Lung microvascular endothelial cell (primary cell): ENCODE data around the gene C17orf75. TPM values are rescaled to one million over a fixed set of nuclear protein-coding genes. Genes with fewer than 3 reads are reported as not detected.
"Not testable (repeated sequence)": the region's sequence is repeated elsewhere in the genome, so short reads cannot be mapped to it uniquely, and the experiment has no call there.

Source experiments
- DNase-seq, 2 donors: peaks; one replicate each; pipeline versions ENCODE4 v3.0.0 to v3.0.0-alpha.2; 2010; ENCODE audit warnings: low read depth in 2 of 2
- total RNA-seq: library from RNA; depleted of rRNA; stranded (reverse); fragments of >200 nt; gene quantifications from 2 replicates; pipeline ENCODE4 v1.2.1, GENCODE V29; 2014

The C17orf75 gene
- total RNA-seq, 1 donor from 2014 or later = 30.6 TPM

DNA sequence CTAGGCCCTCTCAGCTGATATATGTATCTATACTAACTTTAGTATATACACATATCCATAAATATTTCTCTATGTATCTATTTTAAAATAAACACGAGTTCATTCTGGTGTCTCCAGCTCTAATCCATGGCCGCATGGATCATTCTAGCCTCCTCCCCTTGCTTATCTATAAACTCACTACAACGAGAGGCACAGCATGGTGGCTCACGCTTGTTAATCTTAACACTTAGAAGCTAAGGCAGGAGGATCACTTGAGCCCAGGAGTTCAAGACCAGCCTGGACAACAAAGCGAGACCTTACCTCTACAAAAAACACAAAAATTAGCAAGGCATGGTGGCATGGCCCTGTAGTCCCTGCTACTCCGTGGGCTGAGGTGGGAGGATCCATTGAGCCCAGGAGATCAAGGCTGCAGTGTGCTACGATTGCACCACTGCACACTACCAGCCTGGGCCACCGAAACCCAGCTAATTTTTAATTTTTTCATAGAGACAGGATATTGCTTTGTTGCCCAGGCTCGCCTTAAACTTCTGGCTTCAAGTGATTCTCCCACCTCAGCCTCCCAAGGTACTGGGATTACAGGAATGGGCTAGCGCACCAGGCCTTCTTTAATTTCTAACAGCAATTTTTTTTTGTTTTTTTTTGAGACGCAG is 4.1 kb upstream of the C17orf75 start:
- DNase-seq = no peak

DNA sequence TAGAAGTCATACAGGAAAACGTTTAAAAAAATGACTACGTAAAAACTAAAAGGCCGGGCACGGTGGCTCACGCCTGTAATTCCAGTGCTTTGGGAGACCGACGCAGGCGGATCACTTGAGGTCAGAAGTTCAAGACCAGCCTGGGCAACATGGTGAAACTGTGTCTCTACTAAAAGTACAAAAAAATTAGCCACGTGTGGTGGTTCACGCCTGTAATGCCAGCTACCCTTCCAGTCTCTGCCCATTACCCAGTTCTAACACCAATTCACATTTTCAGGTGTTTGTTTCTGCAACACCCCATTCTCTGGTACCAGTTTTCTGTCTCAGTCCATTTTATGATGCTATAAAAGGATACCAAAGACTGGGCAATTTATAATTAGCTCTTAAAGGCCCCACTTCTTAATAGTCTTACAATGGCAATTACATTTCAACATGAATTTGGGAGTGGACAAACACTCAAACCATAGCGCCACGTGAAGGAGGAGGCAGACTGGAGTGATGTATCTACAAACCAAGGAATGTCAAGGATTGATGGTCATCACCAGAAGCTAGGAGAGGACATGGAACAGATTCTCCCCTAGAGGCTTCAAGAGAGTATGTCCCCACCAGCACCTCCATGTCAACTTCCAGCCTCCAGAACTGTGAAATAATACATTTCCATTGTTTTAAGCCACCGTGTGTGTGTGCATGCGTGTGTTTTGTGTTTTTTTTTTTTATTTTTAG is 791 bp upstream of the C17orf75 start:
- DNase-seq = no peak

DNA sequence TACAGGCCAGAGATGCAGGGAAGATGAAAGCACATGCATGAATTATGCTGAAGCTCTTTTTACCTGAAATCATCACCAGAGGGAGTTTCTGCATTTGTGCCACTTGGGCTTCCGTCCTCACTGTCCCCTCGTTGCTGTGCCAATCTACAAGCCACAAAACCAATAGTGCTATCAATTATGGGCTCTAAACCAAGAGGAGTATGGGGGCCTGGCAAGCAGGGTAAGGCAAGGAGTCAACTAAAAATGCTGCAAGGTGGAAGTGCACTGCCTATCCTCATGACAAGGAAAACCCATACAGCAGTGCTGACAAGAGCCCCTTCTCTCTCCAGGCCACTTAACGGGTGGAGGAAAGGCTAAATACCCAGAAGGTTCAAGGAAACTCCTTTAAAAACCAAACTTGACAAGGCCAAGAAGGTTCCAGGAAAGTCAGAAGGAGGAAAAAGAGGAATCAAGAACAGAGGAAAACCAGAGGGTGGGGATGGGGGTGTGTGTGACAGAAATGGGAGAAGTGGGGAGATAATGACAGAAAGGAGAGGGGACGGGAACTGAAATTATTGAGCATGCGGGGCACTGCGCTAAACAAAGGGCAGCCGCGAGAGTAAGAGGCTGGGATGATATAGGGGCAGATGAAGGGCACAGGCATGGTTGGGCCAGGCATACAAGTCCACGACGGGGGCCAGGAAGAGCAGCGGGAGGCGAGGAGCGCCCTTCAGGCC is 674 bp downstream of the C17orf75 start:
- DNase-seq = peak; percentile 31 to 73

DNA sequence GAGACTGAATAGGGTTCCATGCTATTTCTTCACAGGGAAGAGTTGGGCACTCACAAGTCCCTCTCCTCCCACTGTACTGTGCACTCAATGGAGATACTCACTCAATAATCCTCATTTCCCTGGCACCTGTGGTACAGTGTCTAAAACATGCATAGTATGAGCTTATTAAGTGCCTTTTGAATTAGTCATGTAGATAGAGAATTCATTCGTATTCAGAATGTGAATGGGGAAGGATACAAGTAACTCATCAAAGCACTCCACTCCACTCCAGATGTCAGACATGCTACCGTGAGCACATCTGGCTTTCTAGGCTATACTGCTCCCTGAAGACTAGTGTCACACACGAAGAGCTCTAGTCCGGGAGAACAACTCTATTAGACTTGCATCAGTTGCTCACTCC is 6.3 kb downstream of the C17orf75 start:
- peak in 1 of 2 donors; percentile 11 for DNase-seq

DNA sequence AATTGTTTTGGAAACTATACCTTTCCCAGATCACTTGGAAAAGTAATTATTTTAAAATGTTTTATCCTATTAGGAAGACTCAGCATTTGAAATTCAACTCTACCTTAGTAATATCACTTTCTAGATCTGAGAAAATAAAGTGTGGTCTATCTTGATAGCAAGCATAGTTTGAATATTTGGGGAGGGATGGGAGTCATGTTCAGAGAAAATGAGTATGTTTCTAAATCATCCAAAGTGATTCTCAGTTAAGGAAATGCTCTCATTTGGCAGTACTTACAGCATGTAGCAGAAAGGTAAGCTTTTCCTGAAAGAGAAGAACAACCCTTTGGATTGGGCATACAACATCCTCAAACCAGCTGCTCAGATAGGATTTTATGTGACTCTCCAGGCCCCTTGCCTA is 6.9 kb downstream of the C17orf75 start:
- DNase-seq = no peak

DNA sequence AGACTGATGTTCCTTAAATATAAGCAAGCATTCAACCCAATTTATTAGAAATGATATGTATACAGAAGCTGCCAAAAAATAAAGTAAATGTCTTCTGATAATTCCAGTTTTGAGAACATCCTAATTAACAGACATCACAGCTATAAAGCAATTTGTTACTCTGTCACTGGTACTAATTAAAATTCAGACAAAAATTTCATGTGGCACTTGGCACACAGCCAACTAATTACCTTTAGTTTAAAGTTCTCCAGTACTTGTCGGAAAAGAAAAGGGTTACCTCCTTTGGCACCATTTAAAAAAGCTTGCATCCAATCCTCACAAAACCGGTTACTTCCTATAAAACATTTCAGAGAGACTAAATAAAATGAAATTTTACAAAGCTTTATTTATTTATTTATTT is 8.8 kb downstream of the C17orf75 start:
- DNase-seq = no peak

DNA sequence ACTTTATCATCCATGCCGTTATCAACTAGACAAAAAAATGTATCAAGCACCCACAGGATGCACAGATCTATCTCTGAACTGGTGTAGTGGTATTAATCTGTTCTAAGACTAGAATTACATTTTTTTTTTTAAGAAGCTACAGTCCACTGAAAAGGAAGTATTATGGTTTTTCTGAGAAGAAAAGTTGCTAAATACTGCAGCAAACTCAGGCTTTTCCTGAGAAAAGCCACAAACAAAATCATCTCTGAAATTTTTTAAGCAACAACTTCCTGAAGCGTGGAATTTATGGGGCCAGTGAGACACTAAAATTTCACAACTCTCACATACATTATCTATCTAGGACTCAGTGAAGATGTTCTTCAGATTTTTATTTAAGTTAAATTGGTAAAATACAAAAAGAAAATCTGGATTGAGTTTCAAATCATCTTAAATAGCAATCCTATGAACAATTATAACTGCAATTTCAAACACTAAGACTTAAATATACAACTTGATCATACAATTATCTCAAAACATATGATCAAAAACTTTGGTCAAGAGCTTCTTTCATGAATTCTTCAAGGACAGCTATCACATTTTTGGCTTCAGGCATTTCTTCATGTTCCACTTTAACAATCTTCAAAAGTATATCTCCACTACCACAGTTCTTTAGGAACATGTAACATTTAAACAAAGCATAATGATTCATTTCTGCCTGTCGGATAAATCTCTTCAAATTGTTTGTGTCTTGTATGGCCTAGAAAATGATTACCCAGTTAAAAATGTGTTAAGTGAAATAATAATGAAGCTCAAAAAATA is 10.5 kb downstream of the C17orf75 start:
- DNase-seq = no peak

DNA sequence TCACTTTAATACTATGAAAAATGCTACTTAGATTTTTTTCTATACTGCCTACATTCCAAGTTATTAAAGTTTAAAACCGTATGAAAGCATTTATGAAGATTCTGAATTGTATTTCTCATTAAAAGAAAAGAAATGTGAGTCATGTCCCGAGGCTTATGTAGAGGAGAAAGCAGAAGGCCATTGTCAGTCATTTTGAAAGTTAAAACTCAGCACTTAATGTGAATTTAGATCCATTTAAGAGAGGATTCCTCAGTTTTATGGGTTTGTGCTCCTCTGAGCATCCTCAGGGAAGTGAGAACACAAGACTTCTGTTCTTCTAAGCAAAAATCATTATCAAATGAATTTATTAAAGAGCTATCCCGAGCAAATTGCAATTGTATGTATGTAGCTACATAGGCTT is 11.8 kb downstream of the C17orf75 start:
- DNase-seq = no peak

DNA sequence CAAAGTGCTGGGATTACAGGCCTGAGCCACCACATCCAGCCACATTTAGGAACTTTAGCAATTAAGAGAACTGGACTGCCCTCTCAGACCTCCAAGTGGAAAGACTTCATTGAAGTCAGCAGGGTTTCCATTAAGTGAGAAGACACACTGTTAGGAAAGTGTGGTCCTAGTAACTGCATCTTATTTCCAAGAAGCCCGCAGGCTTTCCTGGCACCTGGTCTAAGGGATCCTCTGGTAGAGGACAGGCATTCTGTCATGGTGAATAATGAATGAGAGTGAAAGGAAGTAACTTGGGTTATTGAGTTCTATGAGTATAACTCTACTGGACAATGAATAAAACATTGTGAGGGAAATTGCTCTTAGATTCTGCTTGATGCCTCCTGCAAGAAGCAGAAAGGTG is 14.1 kb downstream of the C17orf75 start:
- DNase-seq = no peak

DNA sequence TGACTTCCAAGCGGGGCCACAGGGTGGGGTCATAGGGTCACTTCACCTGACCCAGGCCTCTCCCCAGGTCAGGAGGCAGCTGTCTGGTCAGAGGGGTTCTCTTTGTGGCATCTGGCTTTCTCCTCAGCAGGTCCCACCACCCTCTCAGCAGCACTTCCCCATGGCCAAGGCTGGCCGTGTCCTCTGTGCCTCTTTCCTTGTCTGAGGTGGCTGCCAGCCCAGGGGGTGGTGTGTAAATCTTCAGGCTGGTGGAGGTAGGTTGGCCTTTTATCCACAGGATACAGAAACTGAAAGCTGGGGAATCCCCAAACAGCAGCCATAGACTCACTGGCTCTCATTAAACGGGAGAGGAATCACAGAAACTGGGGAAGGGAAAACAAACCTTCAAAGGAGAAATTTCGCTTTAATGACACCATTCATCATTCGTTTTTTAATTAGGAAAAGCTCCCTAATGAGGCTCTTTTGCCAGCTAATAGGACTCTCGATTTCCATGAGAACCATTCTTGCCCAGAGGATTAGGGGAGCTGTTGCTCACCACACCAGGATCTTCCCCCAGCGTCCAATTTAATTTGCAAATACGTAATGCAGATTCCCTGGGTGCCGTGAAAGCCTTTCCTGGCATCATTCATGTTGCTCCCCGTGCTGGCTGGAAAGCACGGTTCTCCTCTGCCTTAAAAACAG is 18.0 kb downstream of the C17orf75 start:
- DNase-seq = peak; percentile 51 to 63

DNA sequence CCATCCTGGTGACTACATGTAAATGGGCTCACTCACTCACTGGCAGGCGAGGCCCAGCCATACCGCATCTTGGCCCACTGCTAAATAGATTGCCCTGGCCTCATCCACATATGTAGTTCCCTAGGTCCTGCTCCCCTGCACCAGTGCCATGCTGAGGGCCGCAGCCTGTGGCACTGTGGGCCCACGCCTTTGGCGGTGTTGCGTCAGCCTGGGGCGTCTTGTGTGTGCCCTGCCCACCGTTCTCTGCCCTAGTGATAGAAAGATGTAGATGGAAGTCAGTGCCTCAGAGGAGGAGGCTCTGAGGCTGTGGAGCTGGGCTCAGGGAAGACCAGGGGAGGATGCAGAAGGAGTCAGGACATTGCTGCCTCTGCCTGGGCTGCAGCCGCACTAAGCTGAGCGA is 18.9 kb downstream of the C17orf75 start:
- DNase-seq = no peak

DNA sequence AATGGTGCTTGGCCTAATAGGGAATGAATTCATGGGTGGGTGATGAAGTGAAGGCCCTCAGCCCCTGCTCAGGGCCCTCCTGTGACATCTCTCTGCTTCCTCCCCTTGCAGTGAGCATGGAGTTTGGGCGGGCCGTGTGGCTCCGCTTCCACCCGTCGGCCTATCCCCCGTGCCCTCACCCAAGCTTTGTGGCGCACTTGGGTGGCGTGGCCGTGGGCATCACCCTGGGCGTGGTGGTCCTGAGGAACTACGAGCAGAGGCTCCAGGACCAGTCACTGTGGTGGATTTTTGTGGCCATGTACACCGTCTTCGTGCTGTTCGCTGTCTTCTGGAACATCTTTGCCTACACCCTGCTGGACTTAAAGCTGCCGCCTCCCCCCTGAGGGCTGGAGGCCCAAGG is 21.1 kb downstream of the C17orf75 start:
- DNase-seq = no peak

DNA sequence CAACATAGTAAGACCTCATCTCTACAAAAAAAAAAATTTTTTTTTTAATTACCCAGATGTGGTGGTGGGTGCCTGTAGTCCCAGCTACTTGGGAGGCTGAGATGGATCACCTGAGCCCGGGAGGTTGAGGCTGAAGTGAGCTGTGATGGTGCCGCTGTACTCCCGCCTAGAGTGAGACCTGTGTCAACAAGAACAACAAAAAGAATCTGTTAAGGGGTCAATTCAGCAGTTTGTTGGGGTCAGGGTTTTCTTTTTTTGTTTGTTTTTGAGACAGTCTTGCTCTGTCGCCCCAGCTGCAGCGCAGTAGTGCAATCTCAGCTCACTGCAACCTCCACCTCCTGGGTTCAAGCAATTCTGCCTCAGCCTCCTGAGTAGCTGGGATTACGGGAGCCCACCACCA is 21.9 kb downstream of the C17orf75 start:
- DNase-seq = not testable (repeated sequence)

DNA sequence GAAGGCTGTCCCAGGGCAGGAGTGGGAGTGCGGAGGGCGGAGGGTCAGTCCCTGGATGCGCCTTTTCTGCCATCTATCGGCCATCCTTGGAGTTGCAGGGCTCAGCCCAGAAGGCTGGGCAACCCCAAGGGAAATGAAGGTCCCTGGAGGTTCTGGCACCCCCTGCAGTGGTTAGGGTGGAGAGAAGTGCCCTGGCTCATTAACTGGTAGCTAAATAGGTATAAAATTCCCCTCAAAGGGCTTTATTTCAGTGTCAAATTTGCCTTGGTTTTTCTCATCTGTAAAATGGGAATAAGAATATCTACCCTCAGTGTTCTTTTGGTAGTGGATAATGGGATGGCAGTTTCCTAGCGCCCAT is 22.4 kb downstream of the C17orf75 start:
- peak; percentile 57 to 69 for DNase-seq

DNA sequence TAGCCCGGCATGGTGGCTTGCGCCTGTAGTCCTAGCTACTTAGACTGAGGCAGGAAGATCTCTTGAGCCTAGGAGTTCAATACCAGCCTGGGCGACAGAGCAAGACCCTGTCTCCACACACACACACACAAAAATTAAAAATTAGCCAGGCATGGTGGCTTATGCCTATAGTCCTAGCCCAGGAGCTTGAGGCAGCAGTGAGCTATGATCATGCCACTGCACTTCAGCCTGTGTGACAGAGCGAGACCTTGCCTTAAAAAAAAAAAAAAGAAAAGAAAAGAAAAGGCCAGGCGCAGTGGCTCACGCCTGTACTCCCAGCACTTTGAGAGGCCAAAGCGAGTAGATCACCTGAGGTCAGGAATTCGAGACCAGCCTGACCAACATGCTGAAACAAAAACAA is 23.9 kb downstream of the C17orf75 start:
- no peak for DNase-seq

DNA sequence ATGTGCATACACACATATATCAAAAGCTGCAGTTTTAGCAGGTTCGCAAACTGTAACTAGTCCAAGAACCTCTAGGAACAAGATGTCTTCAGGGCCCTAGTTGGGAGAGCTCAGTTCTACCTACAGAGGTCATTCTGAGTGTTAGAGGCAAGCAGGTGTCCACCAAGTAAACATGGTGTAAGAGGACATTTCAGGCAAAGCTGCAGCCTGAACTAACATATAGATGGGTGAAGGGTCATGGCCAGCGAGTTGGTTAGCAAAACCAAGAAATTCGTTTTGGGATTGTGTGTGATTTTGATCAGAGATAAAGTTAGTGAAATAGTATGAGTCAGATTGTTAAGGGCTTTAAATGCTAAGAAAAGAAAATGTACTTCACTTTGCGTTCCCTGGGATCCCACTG is 24.6 kb downstream of the C17orf75 start:
- no peak for DNase-seq

DNA sequence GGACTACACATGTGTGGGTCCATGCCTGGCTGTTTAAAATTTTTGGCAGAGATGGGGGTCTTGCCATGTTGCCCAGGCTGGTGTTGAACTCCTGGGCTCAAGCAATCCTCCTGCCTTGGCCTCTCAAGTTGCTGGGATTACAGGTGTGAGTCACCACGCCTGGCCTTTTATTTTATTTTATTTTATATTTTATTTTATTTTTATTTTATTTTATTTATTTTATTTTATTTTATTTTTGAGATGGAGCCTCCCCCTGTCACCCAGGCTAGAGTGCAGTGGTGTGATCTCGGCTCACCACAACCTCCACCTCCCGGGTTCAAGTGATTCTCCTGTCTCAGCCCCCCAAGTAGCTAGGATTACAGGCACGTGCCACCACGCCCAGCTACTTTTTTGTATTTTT is 25.3 kb downstream of the C17orf75 start:
- not testable (repeated sequence) for DNase-seq

DNA sequence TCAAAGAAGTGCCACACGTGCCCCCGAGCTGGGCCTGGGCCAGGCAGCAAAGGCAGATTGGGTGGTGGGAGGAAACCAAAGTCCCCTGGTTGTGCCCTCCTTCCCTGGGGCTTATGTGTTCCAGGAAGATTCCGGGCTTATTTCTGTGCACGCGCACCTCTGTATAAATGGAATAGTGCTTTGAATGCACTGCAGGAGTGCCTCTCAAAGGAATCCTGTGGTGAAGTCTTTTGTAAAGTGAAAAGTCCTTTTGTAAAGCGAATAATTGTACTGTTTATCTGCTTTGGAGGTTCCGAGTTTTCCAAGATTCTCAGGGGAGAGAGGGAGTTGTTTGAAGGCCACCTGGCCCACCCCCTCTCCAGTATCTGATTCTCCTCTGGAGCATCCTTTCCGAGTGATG is 26.8 kb downstream of the C17orf75 start:
- DNase-seq = no peak

DNA sequence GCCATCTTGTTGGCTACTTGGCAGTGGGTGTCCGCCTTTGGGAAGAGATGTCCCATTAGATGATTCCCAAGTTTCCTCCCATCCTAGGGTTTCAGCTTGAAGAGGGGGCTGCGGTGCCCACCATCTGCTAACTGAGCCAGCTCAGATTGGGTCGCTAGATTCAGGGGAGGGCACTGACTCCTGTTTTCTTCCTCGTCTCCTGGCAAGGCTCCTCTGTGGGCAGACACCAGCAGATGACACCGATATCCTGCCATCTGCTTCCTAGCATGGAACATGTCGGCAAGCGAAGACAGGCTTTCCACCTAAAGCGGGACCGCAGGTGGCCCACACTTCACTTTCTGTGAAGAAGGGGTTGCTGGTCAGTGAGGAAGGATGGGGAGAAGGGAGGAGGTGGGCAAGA is 27.3 kb downstream of the C17orf75 start:
- DNase-seq = no peak

DNA sequence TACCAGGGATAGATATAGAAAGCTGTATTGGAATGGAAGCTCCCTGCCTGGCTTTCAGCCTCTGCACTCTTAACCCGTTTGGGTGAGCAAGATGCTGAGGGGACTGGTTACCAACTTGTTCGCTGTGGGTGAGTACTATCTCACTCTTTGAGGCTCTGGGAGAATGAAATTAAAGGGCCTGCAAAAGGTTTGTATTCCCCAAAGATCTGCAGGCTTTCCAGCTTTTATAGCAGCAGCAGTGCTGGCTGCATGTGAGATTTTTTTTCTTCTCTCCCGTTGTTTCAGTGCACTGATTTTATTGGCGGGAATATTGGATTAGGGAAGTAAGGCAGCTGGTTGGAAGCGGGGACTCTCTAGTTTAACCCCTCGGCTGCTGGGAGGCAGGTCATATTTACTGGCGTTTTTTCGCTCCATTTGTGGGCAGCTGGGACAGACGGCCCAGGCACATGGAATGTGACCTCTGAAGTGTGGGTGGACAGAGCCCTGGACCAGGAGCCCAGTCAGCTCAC is 30.9 kb downstream of the C17orf75 start:
- DNase-seq = no peak

DNA sequence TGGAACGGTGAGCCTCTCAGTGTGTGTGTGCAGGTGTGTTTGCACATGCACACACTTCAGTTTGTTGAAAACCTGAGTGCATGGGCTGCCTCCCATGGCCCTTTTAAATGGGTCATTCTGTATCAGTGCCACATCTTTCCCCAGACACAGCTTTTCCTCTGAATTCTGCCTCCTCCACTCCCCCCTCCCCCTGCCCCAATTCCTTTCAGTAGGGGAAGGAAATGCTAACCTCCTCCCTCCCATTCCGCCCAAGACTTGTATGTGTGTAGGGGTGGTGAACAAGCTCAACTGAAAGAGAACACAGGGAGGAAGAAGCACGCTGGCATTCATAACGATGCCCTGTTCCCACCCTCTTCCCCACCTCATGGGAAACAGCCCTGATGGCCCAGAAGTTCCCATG is 34.3 kb downstream of the C17orf75 start:
- DNase-seq = no peak
